ENCODE data around the gene RAB20. TPM values are rescaled to one million over a fixed set of nuclear protein-coding genes. Genes with fewer than 3 reads are reported as not detected.
A peak's percentile ranks its signal among the peaks of the same experiment; 100 is the strongest.
"Not testable (repeated sequence)": the region's sequence is repeated elsewhere in the genome, so short reads cannot be mapped to it uniquely, and the experiment has no call there.

RAB20 gene
- total RNA-seq, result 3.6 to 7.8 TPM (median 6.3 TPM) in 3 replicates
- long read RNA-seq, transcript RAB20-201 (2 exons, 1,518 nt), result major isoform, 6 of 6 reads
- long read RNA-seq, partial matches to known transcripts, result 0 of 6 reads
- long read RNA-seq, other reads (novel, unspliced or antisense), result 0 of 6 reads

- H3K4me3 Mint-ChIP-seq (ENCODE audit: unreplicated experiment), result peak within 1 kb of the TSS; percentile 83
- H3K4me1 Mint-ChIP-seq (ENCODE audit: low read depth), result peaks cover 42% of the 10 kb centered on the region
- H3K9me3 Mint-ChIP-seq (ENCODE audit: low read depth), result no peaks in the 10 kb centered on the region
Observed at GRCh38 chr13:110561344-110562035, at the start of gene RAB20. Gene RAB20 (minus strand): TSS chr13:110561722. CDS start chr13:110561519, 203 bp downstream.

GRCh38 chr13:110610955-110611595, 49.6 kb upstream of the RAB20 start:
- DNase-seq (ENCODE audit: low spot score), result no peak
- peaks cover 3% of the 10 kb centered on the region for H3K9me3 Mint-ChIP-seq (ENCODE audit: low read depth)
- H3K27ac Mint-ChIP-seq (ENCODE audit: unreplicated experiment), result no peak overlapping the region
- no peak for TF ChIP-seq CTCF (IDR thresholded peaks at IDR 0.05)
- H3K4me3 Mint-ChIP-seq (ENCODE audit: unreplicated experiment), result no peak overlapping the region
- H3K36me3 Mint-ChIP-seq (ENCODE audit: low read depth), result peaks cover 1% of the 10 kb centered on the region
- no peaks in the 10 kb centered on the region for H3K27me3 Mint-ChIP-seq (ENCODE audit: low read depth)
- peaks cover 8% of the 10 kb centered on the region for H3K4me1 Mint-ChIP-seq (ENCODE audit: low read depth)

More at GRCh38 chr13:110561344-110562035, at the start of gene RAB20:
- no peak for TF ChIP-seq CTCF (IDR thresholded peaks at IDR 0.05)
- DNase-seq (ENCODE audit: low spot score), result no peak
- H3K27me3 Mint-ChIP-seq (ENCODE audit: low read depth), result no peaks in the 10 kb centered on the region
- H3K27ac Mint-ChIP-seq (ENCODE audit: unreplicated experiment), result peak within 1 kb of the TSS; percentile 92
- H3K36me3 Mint-ChIP-seq (ENCODE audit: low read depth), result peaks cover 7% of the 10 kb centered on the region

DNA sequence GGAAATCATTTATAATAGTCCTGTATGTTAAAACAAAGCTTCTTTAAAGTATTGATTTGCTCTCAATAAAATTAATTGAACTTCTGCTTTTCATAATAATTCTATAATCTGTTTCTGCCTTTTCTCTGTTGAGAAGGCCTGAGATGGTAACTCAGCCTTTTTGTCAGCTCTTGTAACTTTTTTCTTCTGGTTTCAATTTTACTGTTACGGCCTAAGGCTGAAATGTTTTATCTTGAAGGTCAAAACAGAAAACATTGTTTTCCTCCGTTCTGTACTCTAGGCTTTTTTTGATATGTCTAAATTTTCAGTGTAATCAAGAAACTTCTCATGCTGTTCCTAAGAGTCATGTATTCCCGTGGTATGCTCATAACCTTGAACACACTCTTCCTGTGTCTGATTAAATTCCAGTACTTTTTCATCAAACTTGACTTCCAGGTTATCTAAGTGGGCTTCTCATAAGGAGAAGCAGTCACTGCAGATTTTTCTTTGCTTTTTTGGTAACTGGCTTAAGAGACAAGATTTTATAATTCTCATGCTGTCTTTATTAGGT, 46.2 kb upstream of the RAB20 start:
- H3K27ac Mint-ChIP-seq (ENCODE audit: unreplicated experiment), result no peak overlapping the region
- DNase-seq (ENCODE audit: low spot score), result no peak
- no peak for TF ChIP-seq CTCF (IDR thresholded peaks at IDR 0.05)
- H3K9me3 Mint-ChIP-seq (ENCODE audit: low read depth), result no peaks in the 10 kb centered on the region
- H3K36me3 Mint-ChIP-seq (ENCODE audit: low read depth), result no peaks in the 10 kb centered on the region
- no peaks in the 10 kb centered on the region for H3K4me1 Mint-ChIP-seq (ENCODE audit: low read depth)
- no peak overlapping the region for H3K4me3 Mint-ChIP-seq (ENCODE audit: unreplicated experiment)
- H3K27me3 Mint-ChIP-seq (ENCODE audit: low read depth), result no peaks in the 10 kb centered on the region

- H3K36me3 Mint-ChIP-seq (ENCODE audit: low read depth); H3K27ac Mint-ChIP-seq (ENCODE audit: unreplicated experiment); H3K9me3 Mint-ChIP-seq (ENCODE audit: low read depth); H3K4me3 Mint-ChIP-seq (ENCODE audit: unreplicated experiment); H3K4me1 Mint-ChIP-seq (ENCODE audit: low read depth); DNase-seq (ENCODE audit: low spot score); H3K27me3 Mint-ChIP-seq (ENCODE audit: low read depth): not testable (repeated sequence)
Observed at GRCh38 chr13:110606281-110606680, 44.8 kb upstream of the RAB20 start.

GRCh38 chr13:110605132-110605531, 43.6 kb upstream of the RAB20 start:
- Mint-ChIP-seq H3K27ac (ENCODE audit: unreplicated experiment) (no peak overlapping the region), H3K36me3 (ENCODE audit: low read depth) (no peaks in the 10 kb centered on the region), H3K27me3 (ENCODE audit: low read depth) (no peaks in the 10 kb centered on the region), H3K4me1 (ENCODE audit: low read depth) (peaks cover 4% of the 10 kb centered on the region), H3K9me3 (ENCODE audit: low read depth) (no peaks in the 10 kb centered on the region), H3K4me3 (ENCODE audit: unreplicated experiment) (no peak overlapping the region)
- no peak for TF ChIP-seq CTCF (IDR thresholded peaks at IDR 0.05)
- no peak for DNase-seq (ENCODE audit: low spot score)

Data from chondrocyte (in vitro differentiated cells).